ENCODE measurements around the gene TTBK1. TPM values are rescaled to one million over a fixed set of nuclear protein-coding genes. Genes with fewer than 3 reads are reported as not detected.

TTBK1 gene
- total and polyA plus RNA-seq, 10 of the 15 experiments (the other 5 are each of a cell fraction or from before 2014, with no cell fraction given), result 0.05 to 0.27 TPM; not detected in 8

GRCh38 chr6:43247114-43247999, 4.1 kb downstream of the TTBK1 start:
- Histone ChIP-seq H3K36me3 (ENCODE audit: control insufficient read depth in 2 of 2, insufficient read depth in 2 of 2, low read length in 1 of 2) (no peaks in the 10 kb centered on the region), H3K79me2 (ENCODE audit: control insufficient read depth, insufficient read depth, low read length) (no peaks in the 10 kb centered on the region), H4K20me1 (ENCODE audit: control insufficient read depth, insufficient read depth) (no peaks in the 10 kb centered on the region), H3K9ac (ENCODE audit: control insufficient read depth, insufficient read depth, low read length) (peak overlapping the region; percentile 28), H2AFZ (ENCODE audit: control insufficient read depth, low read depth, low read length) (peak overlapping the region; percentile 100), H3K9me3 (replicated peaks; ENCODE audit: control insufficient read depth, insufficient read depth, low read length) (no peaks in the 10 kb centered on the region), H3K27me3 (replicated peaks in 1 of 2; ENCODE audit: control insufficient read depth in 2 of 2, insufficient read depth in 2 of 2, low read length in 1 of 2) (peaks cover 8 to 12% of the 10 kb centered on the region in 2 experiments), H3K4me3 (peak overlapping the region; percentile 73), H3K4me1 (ENCODE audit: control insufficient read depth, insufficient read depth, low read length) (peaks cover 27% of the 10 kb centered on the region), H3K27ac (ENCODE audit: control insufficient read depth, insufficient read depth) (peak overlapping the region; percentile 46), H3K4me2 (ENCODE audit: control insufficient read depth, insufficient read depth) (peak overlapping the region; percentile 100)
- FAIRE-seq, result no peak
- ChIA-PET RAD21 (ENCODE audit: unreplicated experiment) (interaction anchor here (0.8 to 1.7 kb wide), 7 partner anchors 9 to 137 kb away, joined by 3 to 10 read pairs (median 5); partner anchors contain the start of gene DNPH1), SMC1A (ENCODE audit: uncharacterized antibody, unreplicated experiment) (interaction anchor here (0.6 to 1.2 kb wide), 5 partner anchors 9 to 132 kb away, joined by 3 to 11 read pairs (median 3); partner anchors contain the start of gene DNPH1), POLR2A (interaction anchor here (0.6 to 1.5 kb wide), 10 partner anchors 17 to 265 kb away, joined by 3 to 5 read pairs (median 4); partner anchors contain the start of genes DNPH1, PPP2R5D and ZNF318), CTCF (interaction anchor here (0.7 to 2.2 kb wide), 9 partner anchors 17 to 259 kb away, joined by 3 to 19 read pairs (median 3); partner anchors contain the start of gene DNPH1)
- BruUV-seq (replicated peaks), result no TSS peak
- DNase-seq (ENCODE audit: low read depth, low spot score), result no peak
- intact Hi-C loops (cut with micrococcal nuclease; ENCODE audit: unreplicated experiment) (loop anchor here (5.0 kb wide), 1 partner anchor 75 kb away; the partner anchor contains the start of gene SRF), in situ Hi-C loops (cut with MboI) (no loop called here)
- 1% methylated on average over 45 of the region's 46 CpGs for WGBS (ENCODE audit: insufficient coverage, insufficient replicate concordance, low lambda C conversion rate, missing lambda C conversion rate)
- ATAC-seq, result peak; percentile 97
- TF ChIP-seq E4F1 (IDR thresholded peaks at IDR 0.05; ENCODE audit: borderline replicate concordance, partially characterized antibody) (peak; percentile 36), ZNF24 (IDR thresholded peaks at IDR 0.05) (no peak), HDAC2 (IDR thresholded peaks at IDR 0.05) (no peak), FOXK2 (IDR thresholded peaks at IDR 0.05) (no peak), CREB1 (IDR thresholded peaks at IDR 0.05; ENCODE audit: low read depth) (0 out of 2 replicates have a peak, but pooled peaks have one; percentile 46), USF1 (IDR thresholded peaks at IDR 0.05; ENCODE audit: borderline replicate concordance, extremely low read length, insufficient read depth, low read depth, low read length) (no peak), BMI1 (IDR thresholded peaks at IDR 0.05; ENCODE audit: borderline replicate concordance) (peak; percentile 80), FOS (IDR thresholded peaks at IDR 0.05; ENCODE audit: borderline replicate concordance, extremely low read depth, insufficient read length) (no peak), NRF1 (conservative IDR thresholded peaks at IDR 0.05; ENCODE audit: low read depth, low read length) (no peak), TAF1 (IDR thresholded peaks at IDR 0.05; ENCODE audit: borderline replicate concordance, low read depth, low read length) (no peak), MTA2 (IDR thresholded peaks at IDR 0.05; ENCODE audit: low read depth) (peak; percentile 63; the same call in 1 of the 2 replicates), EGR1 (IDR thresholded peaks at IDR 0.05; ENCODE audit: borderline replicate concordance in 1 of 2, low read depth in 2 of 2, low read length in 2 of 2) (peak in 1 of 2 experiments; percentile 96; a peak in 2 of 3 replicates), SMAD5 (IDR thresholded peaks at IDR 0.05; ENCODE audit: low read depth) (no peak), IKZF2 (IDR thresholded peaks at IDR 0.05) (peak; percentile 26 to 69), SIX5 (IDR thresholded peaks at IDR 0.05; ENCODE audit: low read depth, low read length, severe bottlenecking) (peak; percentile 98), KLF5 (IDR thresholded peaks at IDR 0.05; ENCODE audit: partially characterized antibody) (no peak), NKRF (conservative IDR thresholded peaks at IDR 0.05) (peak; percentile 43; the same call in 1 of the 2 replicates), HDGF (IDR thresholded peaks at IDR 0.05) (peak; percentile 91)

Measured in GM12878 (cell line).